ENCODE results near the gene GLI3.

Gene GLI3

DNA sequence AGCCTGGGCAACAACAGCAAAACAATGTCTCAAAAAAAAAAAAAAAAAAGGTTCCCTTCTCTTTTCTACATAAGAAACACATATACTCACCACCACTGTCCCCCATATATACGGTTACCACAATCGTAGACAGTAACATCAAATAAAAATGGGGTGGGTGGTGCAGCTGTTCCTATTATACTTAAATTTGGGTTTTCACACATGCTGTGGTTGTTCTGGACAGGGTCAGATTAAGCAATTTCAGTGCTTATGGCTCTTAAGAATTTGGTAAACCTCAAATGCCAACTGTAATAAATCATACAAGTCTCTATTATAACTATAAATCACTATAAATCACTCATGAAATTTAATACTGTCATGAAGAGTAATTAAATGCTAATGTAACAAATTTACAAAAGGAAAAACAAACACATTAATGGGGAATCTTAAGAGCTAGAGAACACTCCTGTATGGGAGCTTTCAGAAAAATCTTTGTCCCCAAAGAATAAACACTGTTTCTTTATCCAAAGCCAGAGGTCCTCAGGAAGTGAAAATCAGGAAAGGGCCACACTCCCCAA, 143.6 kb downstream of the GLI3 start:
- no peaks in the 10 kb centered on the region for H3K27me3 ChIP-seq (ENCODE audit: insufficient read depth, low read length, poor library complexity, severe bottlenecking)

DNA sequence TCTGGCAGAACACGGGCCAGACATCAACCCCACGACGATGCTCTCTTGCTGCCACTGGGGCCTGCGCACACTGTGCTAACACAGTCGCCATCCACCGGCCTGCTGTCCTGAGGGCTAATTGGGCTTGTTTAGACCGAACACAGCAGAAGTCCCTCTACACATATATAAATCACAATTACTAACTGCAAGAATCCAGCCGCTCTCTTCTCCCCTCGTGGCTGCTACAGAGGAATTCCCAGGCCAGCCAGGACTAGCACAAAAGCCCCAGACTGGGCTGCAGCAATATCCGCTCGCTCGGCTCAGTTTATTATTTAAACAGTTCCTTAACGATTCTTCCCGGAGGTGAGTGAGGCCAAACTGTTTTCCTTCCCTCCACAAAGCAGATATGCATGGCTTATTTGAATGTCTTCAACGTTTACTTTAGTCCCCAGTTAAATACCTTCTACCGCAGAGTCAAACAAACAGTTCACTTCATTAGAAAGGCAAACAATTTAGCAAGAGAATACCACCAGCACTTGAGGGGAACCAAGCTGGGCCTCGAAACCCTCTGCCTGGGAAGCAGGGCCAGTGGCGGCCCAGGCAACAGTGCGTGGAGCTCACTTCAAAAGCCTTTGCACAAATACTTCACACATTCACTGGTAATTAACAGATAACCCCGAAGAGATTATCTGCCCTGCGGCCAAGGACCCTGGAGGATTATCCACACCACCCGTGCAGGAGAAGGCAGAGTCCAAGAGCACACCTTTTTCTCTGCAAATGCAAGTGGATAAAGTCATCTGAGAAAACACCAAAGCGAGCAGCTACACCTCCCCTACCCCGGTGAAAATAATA, 145.3 kb downstream of the GLI3 start:
- no peaks in the 10 kb centered on the region for H3K27me3 ChIP-seq (ENCODE audit: insufficient read depth, low read length, poor library complexity, severe bottlenecking)
- H4K20me1 ChIP-seq (ENCODE audit: insufficient read depth, low read length, poor library complexity, severe bottlenecking) = no peaks in the 10 kb centered on the region

More for the DNA sequence above, 143.6 kb downstream of the GLI3 start:
- H3K4me1 ChIP-seq (ENCODE audit: insufficient read depth, low read length, poor library complexity, severe bottlenecking) = no peaks in the 10 kb centered on the region
- H2AFZ ChIP-seq (ENCODE audit: low read length) = no peak overlapping the region
- no peaks in the 10 kb centered on the region for H4K20me1 ChIP-seq (ENCODE audit: insufficient read depth, low read length, poor library complexity, severe bottlenecking)
- H3K9me2 ChIP-seq (replicated peaks; ENCODE audit: low read depth, low read length) = no peaks in the 10 kb centered on the region
- no peak for TF ChIP-seq EZH2phosphoT487 (IDR thresholded peaks at IDR 0.05; ENCODE audit: borderline replicate concordance)
- TF ChIP-seq, protein P1, sequence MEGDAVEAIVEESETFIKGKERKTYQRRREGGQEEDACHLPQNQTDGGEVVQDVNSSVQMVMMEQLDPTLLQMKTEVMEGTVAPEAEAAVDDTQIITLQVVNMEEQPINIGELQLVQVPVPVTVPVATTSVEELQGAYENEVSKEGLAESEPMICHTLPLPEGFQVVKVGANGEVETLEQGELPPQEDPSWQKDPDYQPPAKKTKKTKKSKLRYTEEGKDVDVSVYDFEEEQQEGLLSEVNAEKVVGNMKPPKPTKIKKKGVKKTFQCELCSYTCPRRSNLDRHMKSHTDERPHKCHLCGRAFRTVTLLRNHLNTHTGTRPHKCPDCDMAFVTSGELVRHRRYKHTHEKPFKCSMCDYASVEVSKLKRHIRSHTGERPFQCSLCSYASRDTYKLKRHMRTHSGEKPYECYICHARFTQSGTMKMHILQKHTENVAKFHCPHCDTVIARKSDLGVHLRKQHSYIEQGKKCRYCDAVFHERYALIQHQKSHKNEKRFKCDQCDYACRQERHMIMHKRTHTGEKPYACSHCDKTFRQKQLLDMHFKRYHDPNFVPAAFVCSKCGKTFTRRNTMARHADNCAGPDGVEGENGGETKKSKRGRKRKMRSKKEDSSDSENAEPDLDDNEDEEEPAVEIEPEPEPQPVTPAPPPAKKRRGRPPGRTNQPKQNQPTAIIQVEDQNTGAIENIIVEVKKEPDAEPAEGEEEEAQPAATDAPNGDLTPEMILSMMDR (conservative IDR thresholded peaks at IDR 0.05; ENCODE audit: low read length) = no peak
- H3K79me2 ChIP-seq (ENCODE audit: insufficient read depth, low read length) = no peaks in the 10 kb centered on the region
- no peaks in the 10 kb centered on the region for H3K9me3 ChIP-seq (ENCODE audit: insufficient read depth, low read depth, low read length)
- no peaks in the 10 kb centered on the region for H3K36me3 ChIP-seq (ENCODE audit: insufficient read depth, low read length)
- no peak overlapping the region for H3K4me3 ChIP-seq (ENCODE audit: low read length, poor library complexity, severe bottlenecking)
- H3K9ac ChIP-seq (ENCODE audit: low read depth, low read length, poor library complexity, severe bottlenecking) = no peak overlapping the region
- no peak overlapping the region for H3K4me2 ChIP-seq (ENCODE audit: low read depth, low read length, poor library complexity, severe bottlenecking)
- no peaks in the 10 kb centered on the region for H3F3A ChIP-seq (ENCODE audit: low read depth)

DNA sequence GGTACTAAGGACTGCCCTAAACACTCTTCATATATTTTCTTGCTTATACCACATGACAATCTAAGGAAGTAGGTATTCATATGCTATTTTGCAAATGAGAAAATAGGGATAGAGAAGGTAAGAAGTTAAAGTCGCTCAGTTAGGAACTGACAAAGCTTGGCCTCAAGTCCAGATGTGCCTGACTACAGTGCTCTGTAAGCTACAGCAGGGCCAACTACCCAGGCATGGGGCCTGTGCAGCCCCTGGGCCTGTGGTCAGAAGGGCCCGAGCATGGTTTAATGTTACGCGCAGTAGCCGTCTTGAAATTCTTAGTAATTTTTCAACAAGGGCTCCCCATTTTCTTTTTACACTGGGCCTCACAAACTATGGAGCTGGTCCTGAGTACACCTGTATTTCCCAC, 146.2 kb downstream of the GLI3 start:
- no peaks in the 10 kb centered on the region for H4K20me1 ChIP-seq (ENCODE audit: insufficient read depth, low read length, poor library complexity, severe bottlenecking)
- no peaks in the 10 kb centered on the region for H3K36me3 ChIP-seq (ENCODE audit: insufficient read depth, low read length)
- H2AFZ ChIP-seq (ENCODE audit: low read length) = no peak overlapping the region
- no peaks in the 10 kb centered on the region for H3K27me3 ChIP-seq (ENCODE audit: insufficient read depth, low read length, poor library complexity, severe bottlenecking)
- H3K4me1 ChIP-seq (ENCODE audit: insufficient read depth, low read length, poor library complexity, severe bottlenecking) = no peaks in the 10 kb centered on the region
- H3K4me2 ChIP-seq (ENCODE audit: low read depth, low read length, poor library complexity, severe bottlenecking) = no peak overlapping the region
- H3K4me3 ChIP-seq (ENCODE audit: low read length, poor library complexity, severe bottlenecking) = no peak overlapping the region
- TF ChIP-seq, protein P1 (conservative IDR thresholded peaks at IDR 0.05; ENCODE audit: low read length) = no peak
- TF ChIP-seq EZH2phosphoT487 (IDR thresholded peaks at IDR 0.05; ENCODE audit: borderline replicate concordance) = no peak
- no peaks in the 10 kb centered on the region for H3K9me2 ChIP-seq (replicated peaks; ENCODE audit: low read depth, low read length)
- no peaks in the 10 kb centered on the region for H3K9me3 ChIP-seq (ENCODE audit: insufficient read depth, low read depth, low read length)
- no peaks in the 10 kb centered on the region for H3K79me2 ChIP-seq (ENCODE audit: insufficient read depth, low read length)
- no peaks in the 10 kb centered on the region for H3F3A ChIP-seq (ENCODE audit: low read depth)
- H3K9ac ChIP-seq (ENCODE audit: low read depth, low read length, poor library complexity, severe bottlenecking) = no peak overlapping the region

More for the DNA sequence above, 145.3 kb downstream of the GLI3 start:
- Histone ChIP-seq H3K9me2 (replicated peaks; ENCODE audit: low read depth, low read length) (no peaks in the 10 kb centered on the region), H3K9me3 (ENCODE audit: insufficient read depth, low read depth, low read length) (no peaks in the 10 kb centered on the region), H3K79me2 (ENCODE audit: insufficient read depth, low read length) (no peaks in the 10 kb centered on the region), H3F3A (ENCODE audit: low read depth) (no peaks in the 10 kb centered on the region), H3K36me3 (ENCODE audit: insufficient read depth, low read length) (no peaks in the 10 kb centered on the region), H3K4me2 (ENCODE audit: low read depth, low read length, poor library complexity, severe bottlenecking) (no peak overlapping the region), H3K9ac (ENCODE audit: low read depth, low read length, poor library complexity, severe bottlenecking) (no peak overlapping the region), H3K4me3 (ENCODE audit: low read length, poor library complexity, severe bottlenecking) (no peak overlapping the region), H2AFZ (ENCODE audit: low read length) (no peak overlapping the region), H3K4me1 (ENCODE audit: insufficient read depth, low read length, poor library complexity, severe bottlenecking) (no peaks in the 10 kb centered on the region)
- TF ChIP-seq, protein P1 (conservative IDR thresholded peaks at IDR 0.05; ENCODE audit: low read length) = no peak
- no peak for TF ChIP-seq EZH2phosphoT487 (IDR thresholded peaks at IDR 0.05; ENCODE audit: borderline replicate concordance)

Measured in Loucy (cell line).